HAP-1 (cell line): ENCODE measurements around the gene STIL.

Experiments used
- DNase-seq, 2 experiments: peaks; one replicate each; pipeline ENCODE4 v3.0.0-alpha.2; 2016 to 2020; ENCODE audit warnings: low spot score in 2 of 2
- H3K27me3 ChIP-seq: fragments of 250-450 bp; sonication (Bioruptor Pico); 2 replicates; pipeline ENCODE4 v1.5.1; 2020; ENCODE audit warnings: low read depth, mild to moderate bottlenecking, moderate library complexity
- H3K36me3 ChIP-seq: fragments of 250-450 bp; sonication (Bioruptor Pico); replicated peaks from 2 replicates; pipeline ENCODE4 v1.5.1; 2020; ENCODE audit warnings: mild to moderate bottlenecking
- H3K4me1 ChIP-seq: fragments of 250-450 bp; sonication (Bioruptor Pico); 2 replicates; pipeline ENCODE4 v1.5.1; 2020; ENCODE audit warnings: mild to moderate bottlenecking
- H3K4me3 ChIP-seq: fragments of 250-450 bp; sonication (Bioruptor Pico); 2 replicates; pipeline ENCODE4 v1.5.1; 2020; ENCODE audit warnings: mild to moderate bottlenecking, moderate library complexity
- H3K9me3 ChIP-seq: fragments of 250-450 bp; sonication (Bioruptor Pico); 2 replicates; pipeline ENCODE4 v1.5.1; 2020; ENCODE audit warnings: mild to moderate bottlenecking, moderate library complexity
- in situ Hi-C: fragments of 300-500 bp; cut with MboI; formaldehyde crosslinking; loops from 3 replicates; pipeline ENCODE4 v1.14.3; 2020; ENCODE audit warnings: low sequenced_read_pairs, inconsistent platforms, mixed read lengths

STIL gene

DNA sequence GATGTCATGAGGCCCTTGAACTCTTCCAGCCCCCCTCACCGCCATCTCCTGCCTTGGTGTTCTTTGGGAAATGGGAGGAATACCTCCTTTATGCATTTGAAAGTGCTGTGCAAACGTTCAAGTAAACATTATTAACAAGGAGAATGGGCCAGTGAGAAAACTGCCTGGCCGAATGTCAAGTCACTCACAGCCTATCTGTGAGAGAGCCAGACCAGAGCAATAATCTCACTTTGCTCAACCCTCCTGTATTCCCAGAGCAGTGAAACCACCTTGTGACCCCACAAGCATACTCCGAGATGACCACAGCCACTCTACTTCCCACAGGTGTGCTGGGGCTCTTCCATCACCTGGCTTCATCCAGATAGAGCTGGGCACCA, 87.1 kb downstream of the STIL start:
- Histone ChIP-seq H3K36me3 (no peaks in the 10 kb centered on the region), H3K9me3 (no peaks in the 10 kb centered on the region), H3K4me3 (peak overlapping the region; percentile 32), H3K27me3 (peaks cover 17% of the 10 kb centered on the region), H3K4me1 (peaks cover 29% of the 10 kb centered on the region)
- in situ Hi-C loops, result no loop called here
- no peak for DNase-seq

DNA sequence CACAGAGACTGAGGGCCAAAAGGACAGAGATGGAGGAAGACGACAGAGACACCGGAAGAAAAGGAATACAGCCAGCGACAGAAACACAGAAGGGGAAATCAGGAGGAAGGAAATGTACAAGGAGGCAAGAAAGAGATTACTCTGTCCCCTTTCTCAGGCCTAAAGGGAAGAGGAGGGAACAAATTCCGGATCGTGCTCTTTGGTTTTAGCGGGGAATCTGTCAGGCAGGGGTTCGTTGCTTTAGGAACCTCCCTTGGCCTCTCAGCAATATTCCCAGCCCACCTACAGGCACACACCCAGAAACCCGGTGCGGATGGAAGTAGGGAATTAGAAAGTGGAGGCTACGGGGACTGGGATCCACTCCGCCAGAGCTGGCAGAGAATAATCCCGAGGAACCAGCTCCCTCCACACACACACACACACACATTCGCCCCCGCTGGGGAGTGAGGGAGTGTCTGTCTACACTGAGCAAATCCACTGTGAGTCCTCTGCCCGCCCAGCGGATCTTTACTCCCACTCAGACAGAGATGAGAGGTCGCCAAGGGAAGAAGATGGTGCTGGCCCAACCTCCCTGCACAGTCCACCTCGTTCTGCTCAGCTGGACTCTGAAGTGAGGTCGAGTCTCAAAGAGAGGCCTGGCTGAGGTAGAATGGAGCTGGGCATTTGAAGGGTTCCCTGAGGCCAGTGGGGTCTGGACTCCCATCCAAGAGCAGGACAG, 87.7 kb downstream of the STIL start:
- in situ Hi-C loops, result no loop called here
- Histone ChIP-seq H3K4me1 (peaks cover 26% of the 10 kb centered on the region), H3K4me3 (peak overlapping the region; percentile 32), H3K27me3 (peaks cover 11% of the 10 kb centered on the region), H3K9me3 (no peaks in the 10 kb centered on the region), H3K36me3 (no peaks in the 10 kb centered on the region)
- peak in 1 of 2 experiments; percentile 54 for DNase-seq

DNA sequence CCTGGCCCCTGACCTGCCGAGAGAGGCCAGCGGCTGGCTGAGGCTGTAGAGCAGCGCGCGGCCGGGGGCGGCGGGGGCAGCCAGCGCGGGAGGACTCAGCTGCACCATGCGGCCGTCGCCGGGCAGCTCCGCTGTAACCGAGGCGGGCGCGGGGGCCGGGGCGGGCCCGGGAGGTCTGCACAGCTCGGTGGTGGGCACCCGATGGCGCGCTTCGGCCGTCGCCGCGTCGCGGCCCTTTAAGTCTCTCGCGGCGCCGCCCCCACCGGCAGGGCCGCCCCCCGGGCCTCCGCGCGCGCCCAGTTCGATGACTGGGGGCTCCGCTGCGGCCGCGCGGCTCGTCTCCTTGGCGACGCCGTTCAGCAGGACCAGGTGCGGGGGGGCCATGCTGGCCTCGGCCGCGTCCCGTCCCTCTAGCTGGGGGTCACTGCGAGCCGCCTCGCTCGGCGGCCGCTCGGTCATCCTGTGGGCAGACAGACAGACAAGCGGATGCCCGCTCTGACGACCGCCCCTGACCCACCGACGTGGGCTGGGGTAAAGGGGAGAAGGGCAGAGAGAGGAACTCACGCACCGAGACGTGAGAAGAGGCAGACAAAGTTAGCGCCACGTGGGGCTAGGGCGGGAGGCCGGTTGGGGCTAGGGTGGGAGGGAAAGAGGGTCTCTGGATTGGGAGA, 88.4 kb downstream of the STIL start:
- peaks cover 7% of the 10 kb centered on the region for H3K27me3 ChIP-seq
- DNase-seq, result peak; percentile 4 to 50
- H3K4me1 ChIP-seq, result peaks cover 23% of the 10 kb centered on the region
- H3K36me3 ChIP-seq, result peaks cover 4% of the 10 kb centered on the region
- peak overlapping the region; percentile 32 for H3K4me3 ChIP-seq
- no peaks in the 10 kb centered on the region for H3K9me3 ChIP-seq
- in situ Hi-C loops, result no loop called here

DNA sequence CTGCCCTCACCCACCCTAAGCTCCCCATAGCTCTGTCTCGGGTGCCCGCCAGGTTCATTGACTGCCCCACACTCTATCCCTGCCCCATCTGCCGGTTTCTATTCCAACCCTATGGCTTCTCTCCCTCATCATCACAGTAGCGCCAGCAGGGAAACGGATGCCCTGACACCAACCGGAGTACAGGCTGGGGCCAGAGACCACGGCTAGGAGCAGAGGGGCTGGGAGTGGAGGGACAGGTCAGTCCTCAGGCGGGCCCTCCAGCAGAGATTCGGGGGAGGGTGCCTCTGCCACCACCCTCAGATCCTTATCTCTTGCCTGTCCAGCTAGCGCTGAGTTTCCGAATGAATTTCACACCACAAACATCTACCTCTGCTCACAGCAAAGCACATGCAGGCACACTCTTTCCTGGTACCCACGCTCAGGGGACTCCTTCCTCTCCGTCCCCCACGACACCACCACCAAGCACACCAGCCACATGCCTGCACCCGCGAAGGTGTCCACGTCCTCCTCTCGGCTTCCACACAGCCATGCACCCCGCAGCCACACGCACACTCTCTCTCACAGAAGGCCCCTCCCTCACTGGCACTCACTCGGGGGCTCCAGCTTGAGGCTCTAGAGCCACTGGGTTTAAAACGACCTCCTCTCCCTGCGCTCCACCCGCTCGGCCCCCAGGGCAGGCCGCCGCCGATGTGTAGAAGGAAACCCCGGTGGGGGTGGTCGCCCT, 89.1 kb downstream of the STIL start:
- H3K9me3 ChIP-seq, result no peaks in the 10 kb centered on the region
- H3K4me3 ChIP-seq, result peak overlapping the region; percentile 32
- in situ Hi-C loops, result no loop called here
- peak in 1 of 2 experiments; percentile 25 for DNase-seq
- peaks cover 3% of the 10 kb centered on the region; the same call in 1 of the 2 replicates for H3K27me3 ChIP-seq
- peaks cover 19% of the 10 kb centered on the region for H3K4me1 ChIP-seq
- H3K36me3 ChIP-seq, result peaks cover 8% of the 10 kb centered on the region

DNA sequence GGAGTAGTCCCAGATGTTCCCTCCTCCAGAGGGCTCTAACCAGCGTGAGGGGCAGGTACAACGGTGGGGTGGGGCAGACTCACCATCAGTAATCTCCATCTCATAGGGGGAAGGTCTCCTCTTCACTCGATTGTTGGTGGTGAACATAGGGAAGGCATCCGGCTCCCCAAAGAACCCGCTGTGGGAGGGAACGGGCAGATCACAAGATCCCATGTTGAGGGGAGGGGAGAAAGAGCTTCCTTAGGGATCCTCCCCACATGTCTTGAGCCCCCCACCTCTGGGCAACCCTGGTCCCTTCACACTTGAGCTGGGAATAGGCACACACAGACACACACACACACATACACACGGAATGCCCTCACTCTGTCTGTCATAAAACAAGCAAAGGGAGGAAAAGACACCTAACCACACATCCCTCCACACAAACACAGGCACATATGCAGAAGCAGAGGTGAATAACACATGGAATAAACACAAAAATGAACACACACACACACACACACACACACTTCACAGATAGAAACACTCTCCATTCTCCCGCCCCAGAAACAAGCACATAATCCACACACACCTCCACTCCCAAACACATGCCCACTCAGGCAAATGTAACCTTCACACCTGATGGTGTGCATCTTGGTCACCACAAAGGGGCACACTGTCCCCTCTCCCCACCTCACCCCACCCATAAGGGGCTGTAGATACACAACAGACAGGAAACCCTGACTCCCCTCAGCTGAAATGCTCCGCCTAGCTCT, 89.8 kb downstream of the STIL start:
- Histone ChIP-seq H3K4me3 (peak overlapping the region; percentile 32), H3K36me3 (peaks cover 11% of the 10 kb centered on the region), H3K4me1 (peaks cover 19% of the 10 kb centered on the region), H3K9me3 (no peaks in the 10 kb centered on the region), H3K27me3 (peaks cover 3% of the 10 kb centered on the region; the same call in 1 of the 2 replicates)
- DNase-seq, result no peak
- in situ Hi-C loops, result no loop called here

DNA sequence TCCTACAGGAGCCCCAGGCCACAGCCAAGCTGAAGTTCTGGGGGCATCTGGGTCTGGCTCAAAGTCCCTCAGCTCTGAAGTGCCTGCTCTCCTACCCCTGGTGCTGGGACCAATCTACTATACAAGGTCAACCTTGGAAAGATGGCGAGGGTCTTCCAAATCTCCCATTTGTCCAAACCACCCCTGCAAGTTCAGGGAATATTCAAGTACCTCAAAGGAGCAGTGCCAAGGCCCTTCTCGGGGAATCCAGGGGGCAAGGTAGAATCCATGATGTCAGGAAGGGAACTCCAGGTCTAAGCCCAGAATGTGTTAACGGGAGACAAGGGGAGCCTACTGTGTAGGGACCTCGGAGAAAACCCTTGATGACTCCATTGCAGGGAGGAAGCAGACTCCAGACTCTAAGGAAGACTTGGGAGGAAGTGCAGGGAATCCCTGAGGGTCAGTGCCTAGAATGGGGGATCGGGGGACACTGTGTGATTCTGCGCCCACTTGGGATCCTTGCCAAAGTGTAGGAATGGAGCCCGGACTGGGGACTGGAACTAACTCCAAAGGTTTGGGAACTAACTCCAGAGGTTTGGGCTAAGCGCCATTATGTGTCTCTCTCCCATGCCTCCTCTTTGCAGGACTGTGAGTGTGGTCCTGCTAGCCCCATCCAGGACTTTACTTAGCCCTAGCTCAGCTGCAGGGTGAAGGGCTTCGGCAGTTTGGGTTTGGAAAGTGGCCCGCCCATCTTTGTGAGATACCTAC, 90.6 kb downstream of the STIL start:
- Histone ChIP-seq H3K36me3 (peaks cover 16% of the 10 kb centered on the region), H3K27me3 (peaks cover 3% of the 10 kb centered on the region; the same call in 1 of the 2 replicates), H3K4me3 (no peak overlapping the region), H3K9me3 (no peaks in the 10 kb centered on the region), H3K4me1 (peaks cover 19% of the 10 kb centered on the region)
- in situ Hi-C loops, result no loop called here
- DNase-seq, result no peak

DNA sequence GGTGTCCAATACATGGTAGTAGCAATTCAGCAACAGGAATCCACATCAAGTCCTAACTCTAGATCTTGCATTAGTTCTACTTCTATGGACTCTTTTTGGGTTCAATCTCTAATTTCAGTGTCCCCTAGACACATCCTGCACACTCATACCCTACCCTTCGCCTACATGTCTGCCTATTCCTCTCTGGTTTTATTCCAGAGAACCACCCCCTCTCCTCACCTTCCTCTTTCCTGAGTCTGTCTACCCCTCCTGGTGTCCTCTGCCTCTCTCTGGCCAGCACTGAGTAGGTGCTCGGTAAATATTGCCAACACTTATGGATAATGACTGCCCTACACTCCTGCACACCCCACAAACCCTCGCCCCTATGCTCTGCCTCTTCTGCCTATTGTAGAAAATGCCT, 91.5 kb downstream of the STIL start:
- DNase-seq, result no peak
- Histone ChIP-seq H3K4me1 (peaks cover 19% of the 10 kb centered on the region), H3K9me3 (no peaks in the 10 kb centered on the region), H3K27me3 (peaks cover 3% of the 10 kb centered on the region; the same call in 1 of the 2 replicates), H3K36me3 (peaks cover 16% of the 10 kb centered on the region), H3K4me3 (no peak overlapping the region)
- in situ Hi-C loops, result no loop called here

DNA sequence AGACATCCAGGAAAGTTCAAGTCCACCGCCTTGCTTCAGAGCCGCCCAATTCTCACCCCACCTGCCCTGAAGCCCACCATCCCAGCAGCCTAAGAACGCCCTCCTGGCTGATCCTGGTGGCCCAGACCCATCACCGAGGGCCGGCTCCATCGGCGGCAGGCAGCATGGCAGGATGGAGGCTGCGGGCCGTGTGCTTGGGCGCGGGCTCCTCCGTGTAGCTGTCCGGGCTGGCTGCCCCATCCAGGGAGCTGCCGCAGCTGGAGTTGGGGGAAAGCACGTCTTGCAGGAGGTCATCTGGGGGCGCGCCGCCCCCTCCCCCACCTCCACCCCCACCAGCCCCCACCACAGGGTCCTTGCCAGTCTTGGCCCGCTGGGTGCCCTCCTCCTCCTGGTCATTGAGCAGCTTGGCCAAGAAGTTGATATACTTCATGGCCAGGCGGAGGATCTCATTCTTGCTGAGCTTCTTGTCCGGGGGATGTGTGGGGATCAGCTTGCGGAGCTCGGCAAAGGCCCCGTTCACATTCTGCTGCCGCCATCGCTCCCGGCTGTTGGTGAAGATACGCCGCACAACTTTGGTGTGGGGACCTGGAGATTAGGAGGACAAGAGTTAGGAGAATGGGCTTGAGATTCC, 94.2 kb downstream of the STIL start:
- H3K36me3 ChIP-seq, result peaks cover 16% of the 10 kb centered on the region
- no peaks in the 10 kb centered on the region for H3K9me3 ChIP-seq
- no peak for DNase-seq
- in situ Hi-C loops, result no loop called here
- H3K27me3 ChIP-seq, result peaks cover under 1% of the 10 kb centered on the region; the same call in 1 of the 2 replicates
- peaks cover under 1% of the 10 kb centered on the region for H3K4me1 ChIP-seq
- H3K4me3 ChIP-seq, result no peak overlapping the region

DNA sequence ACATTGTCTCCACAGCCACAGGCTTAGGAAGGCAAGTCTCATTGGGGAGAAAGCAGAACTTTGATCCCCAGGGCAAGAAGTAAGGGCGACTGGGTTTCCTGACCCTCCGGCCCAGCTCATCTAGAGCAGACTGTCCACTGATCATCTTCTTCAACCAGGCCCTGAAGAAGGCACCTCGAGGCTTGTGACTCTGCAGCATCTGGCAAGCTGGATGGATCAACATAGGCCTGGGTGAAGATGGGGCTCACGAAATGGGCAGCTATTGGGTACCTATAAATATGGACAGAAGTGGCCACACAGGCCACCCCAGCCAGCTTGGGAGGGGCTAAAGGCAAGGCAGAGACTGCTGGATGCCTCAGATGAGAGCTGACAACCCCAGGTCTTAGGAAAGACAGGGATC, 94.9 kb downstream of the STIL start:
- H3K9me3 ChIP-seq, result no peaks in the 10 kb centered on the region
- peaks cover 16% of the 10 kb centered on the region for H3K36me3 ChIP-seq
- H3K4me3 ChIP-seq, result no peak overlapping the region
- in situ Hi-C loops, result no loop called here
- no peaks in the 10 kb centered on the region for H3K27me3 ChIP-seq
- DNase-seq, result no peak
- H3K4me1 ChIP-seq, result no peaks in the 10 kb centered on the region

DNA sequence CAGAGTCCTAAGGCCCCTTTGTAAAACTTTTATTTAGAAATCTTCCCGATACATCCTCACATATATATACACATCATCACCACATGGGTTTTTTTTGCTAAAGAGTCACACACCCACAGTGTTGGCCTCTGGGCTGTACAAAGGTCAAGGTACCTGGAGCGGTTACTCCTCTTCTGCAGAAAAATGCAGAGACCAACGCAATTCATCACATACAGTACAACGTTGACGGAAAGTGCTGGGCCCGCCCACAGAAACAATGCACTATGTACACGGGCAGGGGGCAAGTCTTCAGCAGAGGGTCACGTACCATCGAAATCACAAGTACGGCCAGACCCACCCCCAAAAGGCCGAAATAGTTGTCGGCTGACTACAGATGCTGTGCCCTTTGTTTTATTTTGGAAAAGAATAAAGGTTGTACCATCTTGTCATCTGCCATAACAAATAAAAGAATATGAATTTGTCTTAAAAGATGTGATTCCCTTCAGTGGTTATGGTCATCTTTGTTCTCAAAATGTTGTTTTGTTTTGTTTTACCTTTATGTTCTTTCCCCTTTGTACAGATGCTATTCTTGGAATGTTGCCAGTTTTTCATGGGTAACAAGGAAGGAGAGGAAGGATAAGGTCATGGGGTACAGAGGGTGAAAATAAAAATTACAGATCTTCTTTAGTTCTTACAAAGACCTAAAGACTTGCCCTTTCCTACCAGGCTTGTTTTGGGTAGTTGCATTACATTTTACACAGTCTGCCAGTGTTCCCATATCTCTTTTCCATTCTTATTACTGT, 97.5 kb downstream of the STIL start:
- Histone ChIP-seq H3K4me1 (no peaks in the 10 kb centered on the region), H3K27me3 (no peaks in the 10 kb centered on the region), H3K4me3 (no peak overlapping the region), H3K9me3 (no peaks in the 10 kb centered on the region), H3K36me3 (peaks cover 16% of the 10 kb centered on the region)
- DNase-seq, result no peak
- in situ Hi-C loops, result no loop called here

DNA sequence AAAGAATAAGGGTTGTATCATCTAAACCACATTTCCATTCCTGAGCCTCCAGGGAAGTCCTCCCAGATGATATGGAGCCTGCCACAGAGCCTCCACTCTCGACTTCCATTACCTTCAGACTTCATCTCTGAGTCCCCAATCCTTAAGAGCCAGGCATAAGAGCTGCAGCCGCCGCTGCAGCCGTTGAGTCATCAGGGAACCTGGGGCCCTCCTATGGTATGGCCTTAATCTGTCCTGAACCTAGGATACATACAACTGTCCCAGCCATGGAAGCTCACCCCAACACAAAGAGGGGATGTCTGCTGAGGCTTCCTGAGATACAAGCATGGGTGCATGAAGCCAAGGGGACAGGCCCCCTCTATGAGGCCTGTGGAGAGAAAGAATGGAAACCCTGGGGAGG, 98.2 kb downstream of the STIL start:
- Histone ChIP-seq H3K9me3 (no peaks in the 10 kb centered on the region), H3K36me3 (peaks cover 14% of the 10 kb centered on the region), H3K27me3 (no peaks in the 10 kb centered on the region), H3K4me1 (no peaks in the 10 kb centered on the region), H3K4me3 (no peak overlapping the region)
- DNase-seq, result no peak
- in situ Hi-C loops, result no loop called here

DNA sequence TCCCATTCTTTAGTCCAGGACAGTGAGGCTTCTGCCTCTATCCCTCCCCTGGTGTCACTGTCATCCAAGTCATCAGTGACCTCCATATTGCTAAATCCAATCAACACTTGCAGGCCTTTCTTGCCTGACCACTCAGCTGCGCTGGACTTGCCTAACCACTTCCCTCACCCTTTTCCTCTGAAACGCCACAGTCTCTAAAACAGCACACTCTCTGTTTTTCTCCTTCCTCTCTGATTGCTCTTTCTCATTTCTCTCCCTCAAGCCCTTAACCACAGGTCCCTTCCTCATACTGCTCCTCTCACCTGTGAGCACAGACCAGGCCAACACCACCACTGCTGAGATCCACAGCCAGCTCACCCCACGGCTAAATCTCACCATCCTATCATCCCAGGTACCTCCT, 99.4 kb downstream of the STIL start:
- in situ Hi-C loops, result no loop called here
- DNase-seq, result no peak
- Histone ChIP-seq H3K27me3 (no peaks in the 10 kb centered on the region), H3K36me3 (peaks cover 8% of the 10 kb centered on the region), H3K9me3 (no peaks in the 10 kb centered on the region), H3K4me1 (no peaks in the 10 kb centered on the region), H3K4me3 (no peak overlapping the region)
